ENCODE data around the gene DUSP16.

Gene DUSP16

GRCh38 chr12:12469386-12469785 lies 93.3 kb downstream of the DUSP16 start:
- H3K4me1 Mint-ChIP-seq, result peaks cover 38% of the 10 kb centered on the region
- H3K4me3 Mint-ChIP-seq, result no peak overlapping the region

GRCh38 chr12:12468575-12468974 lies 94.1 kb downstream of the DUSP16 start:
- Mint-ChIP-seq H3K4me1 (peaks cover 33% of the 10 kb centered on the region), H3K27ac (no peak overlapping the region), H3K36me3 (peaks cover 89% of the 10 kb centered on the region), H3K4me3 (no peak overlapping the region), H3K9me3 (no peaks in the 10 kb centered on the region), H3K27me3 (no peaks in the 10 kb centered on the region)
- no peak for ATAC-seq

More at GRCh38 chr12:12469386-12469785, 93.3 kb downstream of the DUSP16 start:
- Mint-ChIP-seq H3K9me3 (no peaks in the 10 kb centered on the region), H3K27ac (no peak overlapping the region), H3K27me3 (no peaks in the 10 kb centered on the region), H3K36me3 (peaks cover 86% of the 10 kb centered on the region)
- ATAC-seq, result no peak

GRCh38 chr12:12467688-12468261 lies 94.9 kb downstream of the DUSP16 start:
- ATAC-seq, result no peak
- Mint-ChIP-seq H3K36me3 (peaks cover 89% of the 10 kb centered on the region), H3K4me3 (no peak overlapping the region), H3K27me3 (no peaks in the 10 kb centered on the region), H3K9me3 (no peaks in the 10 kb centered on the region), H3K4me1 (peaks cover 27% of the 10 kb centered on the region), H3K27ac (no peak overlapping the region)

GRCh38 chr12:12467264-12467663 lies 95.4 kb downstream of the DUSP16 start:
- H3K27ac Mint-ChIP-seq, result no peak overlapping the region
- H3K9me3 Mint-ChIP-seq, result no peaks in the 10 kb centered on the region
- no peak for ATAC-seq
- H3K4me3 Mint-ChIP-seq, result no peak overlapping the region
- H3K27me3 Mint-ChIP-seq, result no peaks in the 10 kb centered on the region
- H3K4me1 Mint-ChIP-seq, result peaks cover 27% of the 10 kb centered on the region
- H3K36me3 Mint-ChIP-seq, result peaks cover 90% of the 10 kb centered on the region

GRCh38 chr12:12466157-12466556 lies 96.5 kb downstream of the DUSP16 start:
- Mint-ChIP-seq H3K27me3 (no peaks in the 10 kb centered on the region), H3K4me1 (peaks cover 34% of the 10 kb centered on the region), H3K9me3 (no peaks in the 10 kb centered on the region), H3K27ac (peak overlapping the region; percentile 38), H3K4me3 (no peak overlapping the region), H3K36me3 (peaks cover 88% of the 10 kb centered on the region)
- peak; percentile 79 for ATAC-seq

- no peak for ATAC-seq
- H3K4me1 Mint-ChIP-seq, result peaks cover 31% of the 10 kb centered on the region
- no peak overlapping the region for H3K4me3 Mint-ChIP-seq
- H3K36me3 Mint-ChIP-seq, result peaks cover 87% of the 10 kb centered on the region
- H3K9me3 Mint-ChIP-seq, result no peaks in the 10 kb centered on the region
- H3K27ac Mint-ChIP-seq, result no peak overlapping the region
- H3K27me3 Mint-ChIP-seq, result no peaks in the 10 kb centered on the region
Observed at GRCh38 chr12:12465522-12465921, 97.1 kb downstream of the DUSP16 start.

- no peak overlapping the region for H3K27ac Mint-ChIP-seq
- H3K36me3 Mint-ChIP-seq, result peaks cover 51% of the 10 kb centered on the region
- peaks cover 25% of the 10 kb centered on the region for H3K4me1 Mint-ChIP-seq
- no peak for ATAC-seq
- no peaks in the 10 kb centered on the region for H3K9me3 Mint-ChIP-seq
- no peaks in the 10 kb centered on the region for H3K27me3 Mint-ChIP-seq
- H3K4me3 Mint-ChIP-seq, result no peak overlapping the region
Observed at GRCh38 chr12:12461923-12462315, 100.7 kb downstream of the DUSP16 start.

GRCh38 chr12:12460935-12461922 lies 101.4 kb downstream of the DUSP16 start:
- Mint-ChIP-seq H3K4me3 (no peak overlapping the region), H3K36me3 (peaks cover 46% of the 10 kb centered on the region), H3K27me3 (no peaks in the 10 kb centered on the region), H3K4me1 (peaks cover 22% of the 10 kb centered on the region), H3K27ac (no peak overlapping the region), H3K9me3 (no peaks in the 10 kb centered on the region)
- ATAC-seq, result no peak

GRCh38 chr12:12456637-12457036 lies 106.0 kb downstream of the DUSP16 start:
- H3K9me3 Mint-ChIP-seq, result no peaks in the 10 kb centered on the region
- H3K27me3 Mint-ChIP-seq, result no peaks in the 10 kb centered on the region
- no peak overlapping the region for H3K27ac Mint-ChIP-seq
- H3K4me1 Mint-ChIP-seq, result peaks cover 10% of the 10 kb centered on the region
- H3K36me3 Mint-ChIP-seq, result peaks cover 13% of the 10 kb centered on the region
- ATAC-seq, result no peak
- H3K4me3 Mint-ChIP-seq, result no peak overlapping the region

GRCh38 chr12:12454315-12454714 lies 108.3 kb downstream of the DUSP16 start:
- no peak overlapping the region for H3K4me3 Mint-ChIP-seq
- peaks cover 5% of the 10 kb centered on the region for H3K4me1 Mint-ChIP-seq
- no peaks in the 10 kb centered on the region for H3K9me3 Mint-ChIP-seq
- no peak overlapping the region for H3K27ac Mint-ChIP-seq
- H3K27me3 Mint-ChIP-seq, result no peaks in the 10 kb centered on the region
- ATAC-seq, result no peak
- H3K36me3 Mint-ChIP-seq, result peaks cover 12% of the 10 kb centered on the region

- H3K4me3 Mint-ChIP-seq, result no peak overlapping the region
- ATAC-seq, result no peak
- H3K27ac Mint-ChIP-seq, result no peak overlapping the region
- H3K9me3 Mint-ChIP-seq, result no peaks in the 10 kb centered on the region
- no peaks in the 10 kb centered on the region for H3K27me3 Mint-ChIP-seq
- peaks cover 5% of the 10 kb centered on the region for H3K4me1 Mint-ChIP-seq
- H3K36me3 Mint-ChIP-seq, result peaks cover 19% of the 10 kb centered on the region
Observed at GRCh38 chr12:12453635-12454034, 109.0 kb downstream of the DUSP16 start.

GRCh38 chr12:12452326-12452902 lies 110.2 kb downstream of the DUSP16 start:
- no peak overlapping the region for H3K4me3 Mint-ChIP-seq
- no peak for ATAC-seq
- H3K27ac Mint-ChIP-seq, result no peak overlapping the region
- peaks cover 21% of the 10 kb centered on the region for H3K36me3 Mint-ChIP-seq
- no peaks in the 10 kb centered on the region for H3K9me3 Mint-ChIP-seq
- peaks cover under 1% of the 10 kb centered on the region for H3K4me1 Mint-ChIP-seq
- H3K27me3 Mint-ChIP-seq, result no peaks in the 10 kb centered on the region

- peaks cover 26% of the 10 kb centered on the region for H3K36me3 Mint-ChIP-seq
- H3K4me1 Mint-ChIP-seq, result peaks cover 6% of the 10 kb centered on the region
- no peaks in the 10 kb centered on the region for H3K27me3 Mint-ChIP-seq
- H3K9me3 Mint-ChIP-seq, result no peaks in the 10 kb centered on the region
- no peak overlapping the region for H3K4me3 Mint-ChIP-seq
- ATAC-seq, result no peak
- H3K27ac Mint-ChIP-seq, result no peak overlapping the region
Observed at GRCh38 chr12:12451098-12451497, 111.6 kb downstream of the DUSP16 start.

- Mint-ChIP-seq H3K27me3 (no peaks in the 10 kb centered on the region), H3K4me3 (no peak overlapping the region), H3K9me3 (no peaks in the 10 kb centered on the region), H3K4me1 (peaks cover 6% of the 10 kb centered on the region), H3K36me3 (peaks cover 26% of the 10 kb centered on the region), H3K27ac (no peak overlapping the region)
- ATAC-seq, result no peak
Observed at GRCh38 chr12:12450043-12450471, 112.6 kb downstream of the DUSP16 start.

- ATAC-seq, result no peak
- H3K27me3 Mint-ChIP-seq, result no peaks in the 10 kb centered on the region
- H3K36me3 Mint-ChIP-seq, result peaks cover 26% of the 10 kb centered on the region
- H3K4me3 Mint-ChIP-seq, result no peak overlapping the region
- H3K9me3 Mint-ChIP-seq, result no peaks in the 10 kb centered on the region
- H3K27ac Mint-ChIP-seq, result no peak overlapping the region
- peaks cover 6% of the 10 kb centered on the region for H3K4me1 Mint-ChIP-seq
Observed at GRCh38 chr12:12449533-12450025, 113.1 kb downstream of the DUSP16 start.
